Esophagus muscularis mucosa (tissue), 4 donors: Measurements from ENCODE around the gene SCRN2. TPM values are rescaled to one million over a fixed set of nuclear protein-coding genes. Genes with fewer than 3 reads are reported as not detected.

Source experiments
- DNase-seq: peaks from one replicate; pipeline ENCODE4 v3.0.0-alpha.2; 2017; ENCODE audit errors: extremely low spot score
- H3K27ac ChIP-seq, 4 donors: fragments of 200-600 bp; sonication (generic); replicated peaks in 1 of 4; 1 replicate in 3 of 4; 2 replicates in 1 of 4; pipeline ENCODE4 v1.5.1; 2016 to 2019; ENCODE audit warnings: mild to moderate bottlenecking in 1 of 4
- H3K27me3 ChIP-seq, 4 donors: fragments of 200-600 bp; sonication (generic); one replicate each; pipeline versions ENCODE4 v1.5.1 to v1.6.0; 2016 to 2019
- H3K36me3 ChIP-seq, 4 donors: fragments of 200-600 bp; sonication (generic); one replicate each; pipeline ENCODE4 v1.5.1; 2016 to 2019
- H3K4me1 ChIP-seq, 4 donors: fragments of 200-600 bp; sonication (generic); one replicate each; pipeline ENCODE4 v1.5.1; 2016 to 2019
- H3K4me3 ChIP-seq, 4 donors: fragments of 200-600 bp; sonication (generic); 1 replicate in 2 of 4; 2 replicates in 2 of 4; pipeline ENCODE4 v1.5.1; 2016 to 2019; ENCODE audit warnings: mild to moderate bottlenecking in 4 of 4, moderate library complexity in 1 of 4
- H3K9me3 ChIP-seq, 4 donors: fragments of 200-600 bp; sonication (generic); 1 replicate in 3 of 4; 2 replicates in 1 of 4; pipeline ENCODE4 v1.5.1; 2016 to 2019
- EP300 ChIP-seq: sonication (generic); formaldehyde crosslinking; IDR thresholded peaks from one replicate; pipeline ENCODE4 v1.6.1; 2017; ENCODE audit warnings: antibody characterized with exemption
- POLR2A ChIP-seq: fragments of 450-650 bp; IDR thresholded peaks from one replicate; pipeline ENCODE4 v1.6.1; 2017; ENCODE audit warnings: antibody characterized with exemption, moderate library complexity, mild to moderate bottlenecking, low read depth
- POLR2AphosphoS5 ChIP-seq, 2 donors: sonication (generic); formaldehyde crosslinking; IDR thresholded peaks; one replicate each; pipeline ENCODE4 v1.6.1; 2017; ENCODE audit warnings: antibody characterized with exemption in 2 of 2
- WGBS: methylation state at CpG from one replicate; pipeline ENCODE4 v1.1.5; 2018; 5-methylcytosine and 5-hydroxymethylcytosine counted together
- intact Hi-C: fragments of 100-400 bp; cut with DNase I; formaldehyde crosslinking; loops from one replicate; pipeline ENCODE4 v1.15.1; 2023
- total RNA-seq, 4 donors: library from RNA; depleted of rRNA; stranded (reverse); fragments of >200 nt; gene quantifications; one replicate each; pipeline versions ENCODE4 v1.1.0 to v1.2.1, GENCODE V29; 2016
- TF ChIP-seq, protein P1 (sequence below), 3 experiments: fragments of 200-600 bp in 2 of 3; fragments of 450-650 bp in 1 of 3; sonication (generic) in 2 of 3; IDR thresholded peaks; one replicate each; pipeline ENCODE4 v1.5.1; 2017 to 2019; ENCODE audit warnings: antibody characterized with exemption in 3 of 3, mild to moderate bottlenecking in 2 of 3, moderate library complexity in 1 of 3

Gene SCRN2
- total RNA-seq, 4 donors from 2014 or later = 9.6 to 34.0 (median 23.1) TPM

DNA sequence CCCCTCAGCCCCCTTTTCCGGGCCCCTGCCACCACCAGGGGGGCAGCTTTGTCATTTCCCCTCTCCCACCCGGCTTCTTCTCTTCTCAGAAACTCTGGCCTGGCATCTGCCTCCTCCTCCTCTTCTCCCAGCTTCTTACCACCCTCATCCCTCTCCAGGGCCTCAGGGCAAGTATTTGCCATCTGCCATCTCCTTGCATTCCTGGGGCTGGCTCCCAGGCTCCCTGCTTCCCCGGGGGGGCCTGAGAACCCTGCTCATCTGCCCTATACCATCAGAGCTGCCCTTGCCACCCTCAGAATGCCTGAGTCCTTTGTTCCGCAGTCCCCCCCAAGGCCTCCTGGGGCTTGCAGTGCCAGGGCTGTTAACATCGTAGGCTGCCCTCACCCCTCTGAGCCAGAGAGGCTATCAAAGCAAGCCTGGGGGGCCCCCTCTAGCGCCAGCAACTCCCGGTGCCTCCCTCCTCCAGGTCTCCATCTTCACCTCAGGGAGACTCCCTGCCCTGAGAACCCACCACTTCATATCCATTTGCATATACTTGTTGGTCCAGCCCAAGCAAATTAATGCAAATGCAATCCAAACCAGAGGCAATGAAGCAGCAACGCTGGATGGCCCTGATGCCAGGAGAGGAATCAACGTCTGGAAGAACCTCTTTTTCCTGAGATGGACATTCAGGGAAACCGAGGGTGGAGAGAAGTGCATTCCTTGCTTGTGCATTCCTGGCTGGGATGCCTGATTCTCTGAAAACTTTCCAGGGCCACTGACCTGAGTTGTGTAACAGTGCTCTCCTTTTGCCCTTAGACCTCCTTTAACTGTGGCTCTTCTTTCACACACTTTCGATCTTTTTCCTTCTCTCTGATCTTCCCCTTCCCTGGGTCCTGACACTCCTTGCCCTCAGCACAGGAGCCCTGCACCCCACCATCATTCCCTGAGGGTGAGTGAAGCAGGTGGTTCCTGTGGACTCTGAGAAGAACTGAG, 34.2 kb upstream of the SCRN2 start:
- 62% methylated on average over 11 of the region's 11 CpGs for WGBS
- Histone ChIP-seq H3K9me3 (no peaks in the 10 kb centered on the region), H3K4me3 (no peak overlapping the region), H3K36me3 (no peaks in the 10 kb centered on the region), H3K4me1 (peaks cover 5 to 9% (median 7%) of the 10 kb centered on the region in 4 donors), H3K27ac (no peak overlapping the region), H3K27me3 (peaks cover 0 to 86% (median 29%) of the 10 kb centered on the region in 4 donors)
- TF ChIP-seq, protein P1, sequence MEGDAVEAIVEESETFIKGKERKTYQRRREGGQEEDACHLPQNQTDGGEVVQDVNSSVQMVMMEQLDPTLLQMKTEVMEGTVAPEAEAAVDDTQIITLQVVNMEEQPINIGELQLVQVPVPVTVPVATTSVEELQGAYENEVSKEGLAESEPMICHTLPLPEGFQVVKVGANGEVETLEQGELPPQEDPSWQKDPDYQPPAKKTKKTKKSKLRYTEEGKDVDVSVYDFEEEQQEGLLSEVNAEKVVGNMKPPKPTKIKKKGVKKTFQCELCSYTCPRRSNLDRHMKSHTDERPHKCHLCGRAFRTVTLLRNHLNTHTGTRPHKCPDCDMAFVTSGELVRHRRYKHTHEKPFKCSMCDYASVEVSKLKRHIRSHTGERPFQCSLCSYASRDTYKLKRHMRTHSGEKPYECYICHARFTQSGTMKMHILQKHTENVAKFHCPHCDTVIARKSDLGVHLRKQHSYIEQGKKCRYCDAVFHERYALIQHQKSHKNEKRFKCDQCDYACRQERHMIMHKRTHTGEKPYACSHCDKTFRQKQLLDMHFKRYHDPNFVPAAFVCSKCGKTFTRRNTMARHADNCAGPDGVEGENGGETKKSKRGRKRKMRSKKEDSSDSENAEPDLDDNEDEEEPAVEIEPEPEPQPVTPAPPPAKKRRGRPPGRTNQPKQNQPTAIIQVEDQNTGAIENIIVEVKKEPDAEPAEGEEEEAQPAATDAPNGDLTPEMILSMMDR (IDR thresholded peaks at IDR 0.05) = no peak
- TF ChIP-seq EP300 (no peak), POLR2AphosphoS5 (IDR thresholded peaks at IDR 0.05) (no peak), POLR2A (no peak)
- intact Hi-C loops = no loop called here
- DNase-seq = no peak

DNA sequence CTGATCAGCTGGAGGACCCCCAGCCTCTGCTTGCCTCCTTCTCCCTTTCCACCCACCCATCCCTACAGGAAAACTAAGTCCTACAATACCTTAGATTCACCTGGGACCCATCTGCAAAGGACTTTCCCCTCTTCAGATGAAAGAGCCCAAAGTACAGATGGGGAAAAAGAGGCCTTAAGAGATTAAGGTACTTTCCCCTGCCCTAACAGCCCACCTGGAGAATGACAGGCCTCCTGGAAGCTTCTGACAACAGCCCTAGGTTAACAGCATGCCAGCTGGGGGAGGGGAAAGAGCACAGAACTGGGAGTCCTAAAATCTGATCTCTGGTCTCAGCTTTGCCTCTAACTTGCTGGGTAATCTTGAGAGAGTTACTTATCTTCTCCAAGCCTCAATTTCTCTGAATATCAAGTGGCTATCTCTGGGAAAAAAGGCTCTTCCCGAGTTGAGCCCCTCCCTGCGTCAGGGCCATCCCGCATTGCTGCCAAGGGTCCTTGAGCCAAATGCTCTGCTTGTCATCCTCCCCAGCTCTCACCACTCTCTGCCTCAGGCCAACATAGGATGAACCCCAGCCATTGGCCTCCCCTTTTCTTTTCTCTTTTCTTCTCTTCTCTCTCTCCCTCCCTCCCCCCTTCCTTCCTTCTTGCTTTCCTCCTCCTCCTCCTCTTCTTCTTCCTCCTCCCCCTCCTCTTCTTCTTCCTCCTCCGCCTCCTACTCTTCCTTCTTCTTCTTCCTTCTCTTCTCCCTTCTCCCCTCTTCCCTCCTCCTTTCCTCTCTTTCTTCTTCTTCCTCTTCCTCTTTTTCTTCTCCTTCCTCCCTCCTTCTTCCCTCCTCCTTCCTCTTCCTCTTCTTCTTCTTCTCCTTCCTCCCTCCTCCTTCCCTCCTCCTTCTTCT, 32.4 kb upstream of the SCRN2 start:
- peaks cover 0 to 91% (median 29%) of the 10 kb centered on the region in 4 donors for H3K27me3 ChIP-seq
- H3K27ac ChIP-seq = no peak overlapping the region
- 58% methylated on average over 4 of the region's 4 CpGs for WGBS
- H3K4me1 ChIP-seq = peaks cover 5 to 9% (median 7%) of the 10 kb centered on the region in 4 donors
- no peak overlapping the region for H3K4me3 ChIP-seq
- DNase-seq = no peak
- no peaks in the 10 kb centered on the region for H3K36me3 ChIP-seq
- intact Hi-C loops = no loop called here
- no peak for TF ChIP-seq POLR2AphosphoS5 (IDR thresholded peaks at IDR 0.05)
- no peak for TF ChIP-seq EP300
- TF ChIP-seq POLR2A = no peak
- TF ChIP-seq, protein P1 (IDR thresholded peaks at IDR 0.05) = no peak
- H3K9me3 ChIP-seq = no peaks in the 10 kb centered on the region

DNA sequence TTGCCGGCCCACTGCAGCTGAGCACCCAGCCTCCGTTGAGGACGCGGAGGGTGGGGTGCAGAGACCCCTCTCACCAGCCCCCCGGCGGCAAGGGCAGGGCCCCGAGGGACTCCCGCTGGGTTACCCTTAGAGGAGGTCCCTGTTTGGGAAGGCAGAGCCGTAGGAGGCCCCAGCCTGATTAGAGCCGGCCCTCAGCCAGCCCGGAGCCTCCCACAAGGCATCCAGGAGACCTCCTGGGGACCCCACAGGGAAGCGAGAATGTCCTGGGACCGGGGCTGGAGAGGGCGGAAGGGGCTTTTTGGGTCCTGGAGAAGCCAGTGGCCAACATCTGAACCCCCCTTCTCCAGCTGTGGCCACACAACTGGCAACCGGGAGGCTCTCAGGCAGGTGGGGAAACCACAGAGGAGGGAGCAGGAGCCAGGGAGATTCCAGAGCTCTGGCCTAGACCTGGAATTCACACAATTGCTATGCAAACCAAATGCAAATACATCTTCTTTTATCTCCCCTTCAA, 31.6 kb upstream of the SCRN2 start:
- 21% methylated on average over 9 of the region's 15 CpGs for WGBS
- Histone ChIP-seq H3K27me3 (peaks cover 0 to 91% (median 29%) of the 10 kb centered on the region in 4 donors), H3K27ac (no peak overlapping the region), H3K4me3 (no peak overlapping the region), H3K36me3 (no peaks in the 10 kb centered on the region), H3K4me1 (peaks cover 5 to 9% (median 7%) of the 10 kb centered on the region in 4 donors), H3K9me3 (no peaks in the 10 kb centered on the region)
- DNase-seq = no peak
- intact Hi-C loops = no loop called here
- TF ChIP-seq, protein P1 (IDR thresholded peaks at IDR 0.05) = no peak
- no peak for TF ChIP-seq POLR2AphosphoS5 (IDR thresholded peaks at IDR 0.05)
- no peak for TF ChIP-seq POLR2A
- TF ChIP-seq EP300 = no peak

DNA sequence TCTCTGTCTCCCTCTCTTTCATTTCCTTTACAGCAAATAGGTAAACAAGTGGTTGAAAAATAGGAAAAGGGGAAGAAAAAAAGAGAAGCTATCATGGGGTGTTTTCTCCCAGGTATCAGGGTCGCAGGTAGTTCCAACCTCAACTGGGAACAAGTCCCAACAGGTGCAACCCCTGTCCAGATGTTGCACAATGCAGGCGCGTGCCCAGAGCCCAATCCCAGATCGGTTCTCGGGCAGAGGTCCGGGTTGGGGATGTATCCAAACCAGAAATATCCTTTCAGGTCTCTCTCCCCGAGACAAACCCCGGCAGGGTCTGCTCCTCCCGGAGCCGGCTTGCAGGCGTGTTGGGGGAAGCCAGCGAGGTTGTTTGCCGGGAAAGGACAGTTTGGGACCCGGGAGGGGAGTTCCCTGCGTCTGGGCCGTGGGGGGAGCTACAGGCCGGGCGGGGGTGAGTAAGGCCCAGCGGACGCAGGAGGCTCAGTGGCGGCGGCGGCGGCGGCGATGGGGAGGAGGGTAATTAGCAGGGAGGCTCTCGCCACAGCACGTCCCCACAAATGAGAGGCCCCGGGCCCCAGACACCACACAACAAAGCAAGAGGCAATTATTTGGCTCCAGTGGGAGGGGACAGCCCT, 31.1 kb upstream of the SCRN2 start:
- WGBS = 21% methylated on average over 29 of the region's 29 CpGs

More for the DNA sequence above, 31.1 kb upstream of the SCRN2 start:
- H3K4me1 ChIP-seq = peaks cover 5 to 9% (median 7%) of the 10 kb centered on the region in 4 donors
- no peak for DNase-seq
- H3K4me3 ChIP-seq = no peak overlapping the region
- TF ChIP-seq EP300 (no peak), POLR2AphosphoS5 (IDR thresholded peaks at IDR 0.05) (no peak), POLR2A (no peak)
- TF ChIP-seq, protein P1 (IDR thresholded peaks at IDR 0.05) = no peak
- H3K27me3 ChIP-seq = peaks cover 0 to 91% (median 29%) of the 10 kb centered on the region in 4 donors
- intact Hi-C loops = no loop called here
- H3K36me3 ChIP-seq = no peaks in the 10 kb centered on the region
- H3K9me3 ChIP-seq = no peaks in the 10 kb centered on the region
- no peak overlapping the region for H3K27ac ChIP-seq
